Small intestine (tissue), 7 donors: ENCODE data around the gene GMPR. TPM values are rescaled to one million over a fixed set of nuclear protein-coding genes. Genes with fewer than 3 reads are reported as not detected.
A peak's percentile ranks its signal among the peaks of the same experiment; 100 is the strongest.
"Not testable (repeated sequence)": the region's sequence is repeated elsewhere in the genome, so short reads cannot be mapped to it uniquely, and the experiment has no call there.

Experiments
- DNase-seq, 2 donors: peaks; one replicate each; pipeline versions ENCODE4 v3.0.0 to v3.0.0-alpha.2; 2013
- FAIRE-seq: peaks from 2 replicates; lab custom pipeline; 2012; peaks lifted over from hg19 to GRCh38; lab: Jason Lieb, UNC
- H3K27ac ChIP-seq, 3 donors: one replicate each; pipeline ENCODE4 v1.5.1; 2013; ENCODE audit warnings: low read length in 2 of 3, mild to moderate bottlenecking in 2 of 3, control low read depth in 1 of 3, inconsistent platforms in 1 of 3, low read depth in 1 of 3, moderate library complexity in 1 of 3
- H3K27me3 ChIP-seq, 3 donors: one replicate each; pipeline ENCODE4 v1.6.1; 2013; ENCODE audit warnings: low read length in 3 of 3, inconsistent platforms in 1 of 3; ENCODE audit not compliant: control insufficient read depth in 3 of 3, insufficient read depth in 3 of 3
- H3K36me3 ChIP-seq, 3 donors: one replicate each; pipeline ENCODE4 v1.6.1; 2013; ENCODE audit warnings: low read length in 3 of 3, inconsistent platforms in 1 of 3, low read depth in 1 of 3, mild to moderate bottlenecking in 1 of 3, moderate library complexity in 1 of 3; ENCODE audit not compliant: control insufficient read depth in 3 of 3, insufficient read depth in 2 of 3
- H3K4me1 ChIP-seq, 3 donors: one replicate each; pipeline ENCODE4 v1.6.1; 2013; ENCODE audit warnings: low read length in 2 of 3, inconsistent platforms in 1 of 3, low read depth in 1 of 3, mild to moderate bottlenecking in 1 of 3, moderate library complexity in 1 of 3; ENCODE audit not compliant: control insufficient read depth in 3 of 3, insufficient read depth in 2 of 3
- H3K4me3 ChIP-seq, 3 donors: one replicate each; pipeline ENCODE4 v1.5.1; 2013; ENCODE audit warnings: low read length in 3 of 3, control low read depth in 1 of 3, inconsistent platforms in 1 of 3, low read depth in 1 of 3, mild to moderate bottlenecking in 1 of 3, moderate library complexity in 1 of 3
- H3K9me3 ChIP-seq, 2 donors: one replicate each; pipeline ENCODE4 v1.6.1; 2013; ENCODE audit warnings: low read depth in 1 of 2, low read length in 1 of 2; ENCODE audit not compliant: control insufficient read depth in 2 of 2, insufficient read depth in 1 of 2
- WGBS, 3 donors: extraction: QIAGEN DNeasy Blood & Tissue Kit; methylation state at CpG; one replicate each; pipeline ENCODE4 v1.1.7; 2013; 5-methylcytosine and 5-hydroxymethylcytosine counted together
- polyA plus RNA-seq, 4 donors: library from polyadenylated mRNA; stranded (reverse) in 3 of 4; unstranded in 1 of 4; fragments of 200-250 nt in 3 of 4; fragments of 120-200 nt in 1 of 4; gene quantifications; one replicate each; pipeline versions ENCODE4 v1.2.1 to v1.2.3, GENCODE V29; 2013
- donor health status: healthy with polysubstance abuse.
- donor health status: control.
- donor health status: control.
- donor health status: Bipolar disorder and iron deficiency.
- donor health status: healthy.

Gene GMPR
- polyA plus RNA-seq, 4 donors = 1.5 to 14.1 (median 7.7) TPM

DNA sequence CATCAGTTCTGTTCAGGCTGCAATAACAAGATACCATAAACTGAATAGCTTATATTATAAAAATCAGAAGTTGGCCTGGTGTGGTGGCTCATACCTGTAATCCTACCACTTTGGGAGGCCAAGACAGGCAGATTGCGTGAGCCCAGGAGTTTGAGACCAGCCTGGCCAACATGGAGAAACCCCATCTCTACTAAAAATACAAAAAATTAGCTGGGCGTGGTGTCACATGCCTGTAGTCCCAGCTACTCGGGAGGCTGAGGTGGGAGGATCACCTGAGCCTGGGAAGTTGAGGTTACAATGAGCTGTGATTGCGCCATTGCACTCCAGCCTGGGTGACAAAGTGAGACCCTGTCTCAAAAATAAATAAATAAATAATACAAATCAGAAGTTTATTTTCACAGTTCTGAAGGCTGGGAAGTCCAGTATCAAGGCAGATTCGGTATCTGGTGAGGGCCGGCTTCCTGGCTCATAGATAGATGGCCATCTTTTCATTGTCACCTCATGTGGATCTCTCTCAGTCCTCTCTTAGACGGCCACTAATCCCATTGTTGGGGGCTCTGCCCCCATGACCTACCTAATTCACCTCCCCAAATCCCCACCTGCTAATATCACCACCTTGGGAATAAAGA lies 31.2 kb downstream of the GMPR start:
- H3K4me3 ChIP-seq, H3K36me3 ChIP-seq, FAIRE-seq, H3K9me3 ChIP-seq, DNase-seq, H3K27ac ChIP-seq, H3K27me3 ChIP-seq, H3K4me1 ChIP-seq: not testable (repeated sequence)
- WGBS, 3 donors = 87 to 98% (median 93%) methylated on average over 7 of the region's 7 CpGs

DNA sequence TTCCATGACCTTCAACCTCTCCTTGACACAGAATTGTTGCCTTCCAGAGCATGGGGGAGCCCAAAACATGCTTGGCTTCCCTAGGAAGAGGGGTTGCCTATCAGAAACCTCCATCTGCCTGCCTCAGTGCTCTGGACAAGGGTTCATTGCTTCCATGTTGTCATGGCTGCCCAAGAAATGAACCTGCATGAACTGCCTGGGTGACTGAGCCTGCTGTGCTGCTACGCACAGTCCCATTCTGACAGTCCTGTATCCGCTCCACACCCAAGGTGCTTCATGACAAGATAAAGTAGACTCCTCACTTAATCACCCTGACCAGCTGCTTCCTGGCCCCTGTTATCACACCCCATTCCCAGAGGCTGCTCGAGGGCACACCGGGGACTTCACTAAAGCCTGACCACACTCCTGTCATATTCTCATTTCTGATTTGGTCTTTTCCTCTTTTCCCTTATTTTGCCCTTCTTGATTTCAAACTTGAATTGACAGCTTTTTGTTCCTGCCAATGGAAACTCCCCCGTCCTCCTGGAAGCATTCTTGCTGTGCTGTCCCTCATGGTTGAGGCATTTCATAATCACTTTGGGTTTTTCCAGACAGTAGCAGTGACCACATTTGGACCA lies 31.9 kb downstream of the GMPR start:
- H3K36me3 ChIP-seq = no peaks in the 10 kb centered on the region
- no peaks in the 10 kb centered on the region for H3K27me3 ChIP-seq
- H3K9me3 ChIP-seq = no peaks in the 10 kb centered on the region
- DNase-seq = no peak
- no peak for FAIRE-seq
- 83 to 92% (median 91%) methylated on average over 5 of the region's 5 CpGs for WGBS, 3 donors
- H3K27ac ChIP-seq = no peak overlapping the region
- no peak overlapping the region for H3K4me3 ChIP-seq
- H3K4me1 ChIP-seq = no peaks in the 10 kb centered on the region

DNA sequence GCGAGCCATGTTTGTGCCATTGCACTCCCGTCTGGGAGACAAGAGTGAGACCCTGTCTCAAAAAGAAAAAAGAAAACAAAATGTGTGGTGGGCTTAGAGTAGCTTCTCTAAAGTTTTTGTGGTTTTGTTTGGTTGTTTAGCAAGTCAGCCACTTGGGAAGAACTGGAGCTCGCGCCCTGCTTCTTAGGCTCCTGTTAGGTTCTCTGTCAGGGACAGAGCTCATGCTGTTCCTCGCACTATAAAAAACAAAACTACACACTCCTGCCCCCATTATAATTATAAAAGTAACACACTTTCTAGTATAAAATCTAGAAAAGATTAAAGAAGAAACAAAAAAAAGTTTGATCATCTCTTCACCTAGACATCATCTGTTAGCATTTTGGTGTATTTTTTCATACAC lies 33.0 kb downstream of the GMPR start:
- FAIRE-seq (no peak), DNase-seq (no peak)
- 94 to 98% (median 96%) methylated on average over 5 of the region's 5 CpGs for WGBS, 3 donors

DNA sequence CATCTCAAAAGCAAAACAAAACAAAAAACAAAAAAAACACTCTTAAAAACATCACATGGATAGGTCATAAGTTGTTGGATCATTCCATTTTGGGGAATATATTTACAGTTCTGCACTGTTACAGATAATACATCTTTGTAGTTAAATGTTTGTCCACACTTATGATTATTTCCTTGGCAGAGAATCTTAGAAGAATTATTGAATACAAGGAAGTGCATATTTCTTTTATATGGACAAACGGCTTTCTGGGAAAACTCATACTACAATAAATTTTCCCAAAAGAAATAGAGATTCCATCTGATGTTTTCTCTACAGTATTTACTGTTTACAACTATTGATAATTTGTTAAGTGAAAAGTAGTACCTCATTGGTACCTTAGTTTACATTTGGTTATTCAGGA lies 33.8 kb downstream of the GMPR start:
- no peak for FAIRE-seq
- no peaks in the 10 kb centered on the region for H3K9me3 ChIP-seq
- H3K36me3 ChIP-seq = no peaks in the 10 kb centered on the region
- H3K27me3 ChIP-seq = no peaks in the 10 kb centered on the region
- 67 to 81% (median 67%) methylated on average over 1 of the region's 1 CpG for WGBS, 3 donors
- H3K4me1 ChIP-seq = peaks cover 0 to 6% (median 0%) of the 10 kb centered on the region in 3 donors
- no peak overlapping the region for H3K4me3 ChIP-seq
- no peak for DNase-seq
- H3K27ac ChIP-seq = no peak overlapping the region

More for the DNA sequence above, 33.0 kb downstream of the GMPR start:
- Histone ChIP-seq H3K9me3 (no peaks in the 10 kb centered on the region), H3K27me3 (no peaks in the 10 kb centered on the region), H3K27ac (no peak overlapping the region), H3K4me3 (no peak overlapping the region), H3K36me3 (no peaks in the 10 kb centered on the region), H3K4me1 (no peaks in the 10 kb centered on the region)

DNA sequence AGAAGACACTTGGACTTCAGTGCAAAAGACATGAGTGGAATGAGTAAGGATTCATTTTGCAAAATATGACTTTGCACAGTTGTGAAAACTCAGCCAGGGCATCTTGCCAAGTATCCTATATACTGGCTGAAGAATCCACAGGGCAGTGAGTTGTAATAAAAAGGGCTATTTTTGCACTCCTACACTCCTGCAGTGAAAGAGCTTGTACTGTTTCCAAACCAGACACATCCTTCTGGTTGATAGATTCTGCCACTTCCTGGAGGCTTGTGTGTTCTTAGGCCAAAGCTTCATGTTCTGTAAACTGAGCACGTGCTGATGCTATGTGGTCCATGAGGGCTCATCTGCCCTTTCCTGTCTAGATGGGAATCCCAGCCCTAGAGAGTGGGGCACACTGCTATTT lies 34.9 kb downstream of the GMPR start:
- no peaks in the 10 kb centered on the region for H3K36me3 ChIP-seq
- 57 to 61% (median 60%) methylated on average over 1 of the region's 1 CpG for WGBS, 3 donors
- no peak overlapping the region for H3K4me3 ChIP-seq
- no peak for FAIRE-seq
- H3K27me3 ChIP-seq = no peaks in the 10 kb centered on the region
- peaks cover 0 to 16% (median 2%) of the 10 kb centered on the region in 3 donors for H3K4me1 ChIP-seq
- no peak overlapping the region for H3K27ac ChIP-seq
- no peaks in the 10 kb centered on the region for H3K9me3 ChIP-seq
- no peak for DNase-seq

DNA sequence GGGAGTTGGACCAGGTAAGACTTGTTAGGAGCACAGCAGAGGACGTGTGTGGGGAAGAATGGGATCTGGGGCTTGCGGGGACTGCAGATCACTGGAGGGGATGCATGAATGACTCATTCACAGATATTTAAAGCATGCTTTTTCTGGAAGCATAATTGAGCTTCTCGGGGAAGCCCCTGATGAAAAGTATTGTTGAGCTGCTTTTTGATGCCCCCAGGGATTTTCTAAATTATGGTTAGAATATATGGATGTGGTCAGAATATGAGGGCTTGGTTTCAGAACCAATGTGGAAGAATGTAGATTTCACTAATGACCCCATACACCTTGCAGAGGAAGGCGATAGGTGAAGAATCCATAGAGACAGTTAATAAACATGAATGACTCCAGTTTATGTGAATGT lies 36.1 kb downstream of the GMPR start:
- WGBS, 3 donors = 79 to 91% (median 85%) methylated on average over 4 of the region's 4 CpGs
- no peak for FAIRE-seq

DNA sequence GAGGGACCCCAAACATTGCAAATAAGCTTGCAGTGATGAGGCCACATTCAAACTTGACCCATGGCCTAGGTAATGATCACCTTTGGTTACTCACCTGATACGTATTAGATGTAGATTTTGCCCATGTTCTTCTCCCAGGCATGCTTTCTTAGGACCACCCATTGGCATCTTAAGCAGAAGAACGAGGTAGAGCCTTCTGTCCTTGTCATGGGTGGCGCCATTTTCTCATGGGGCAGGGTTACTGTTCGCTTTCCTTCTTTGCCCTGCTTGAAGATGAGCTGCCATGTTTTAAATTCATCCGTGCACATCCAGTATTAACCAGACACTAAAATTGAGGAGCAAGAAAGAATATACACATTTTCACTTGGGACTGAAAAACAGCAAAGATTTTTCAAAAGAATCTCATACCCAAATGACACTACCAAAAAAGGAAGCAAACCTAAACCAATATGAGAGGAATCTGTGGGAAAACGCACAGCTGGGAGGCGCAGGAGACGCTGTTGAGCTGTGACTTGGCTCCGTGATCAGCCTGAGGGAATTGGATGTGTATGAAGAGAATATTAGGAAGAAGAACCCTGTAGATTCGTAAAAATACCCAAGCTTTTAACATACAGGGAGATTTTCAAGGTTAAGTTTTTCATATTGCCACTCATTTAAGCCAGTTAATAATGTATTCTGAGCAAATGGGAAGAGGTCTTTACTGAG lies 36.6 kb downstream of the GMPR start:
- H3K36me3 ChIP-seq = no peaks in the 10 kb centered on the region
- WGBS, 3 donors = 86 to 91% (median 88%) methylated on average over 10 of the region's 10 CpGs
- no peaks in the 10 kb centered on the region for H3K27me3 ChIP-seq
- H3K27ac ChIP-seq = no peak overlapping the region
- H3K4me3 ChIP-seq = no peak overlapping the region
- H3K9me3 ChIP-seq = no peaks in the 10 kb centered on the region
- DNase-seq (no peak), FAIRE-seq (no peak)
- H3K4me1 ChIP-seq = peaks cover 0 to 23% (median 2%) of the 10 kb centered on the region in 3 donors

More for the DNA sequence above, 36.1 kb downstream of the GMPR start:
- Histone ChIP-seq H3K27ac (no peak overlapping the region), H3K27me3 (no peaks in the 10 kb centered on the region), H3K36me3 (no peaks in the 10 kb centered on the region), H3K9me3 (no peaks in the 10 kb centered on the region), H3K4me1 (peaks cover 0 to 23% (median 2%) of the 10 kb centered on the region in 3 donors), H3K4me3 (no peak overlapping the region)
- no peak for DNase-seq

DNA sequence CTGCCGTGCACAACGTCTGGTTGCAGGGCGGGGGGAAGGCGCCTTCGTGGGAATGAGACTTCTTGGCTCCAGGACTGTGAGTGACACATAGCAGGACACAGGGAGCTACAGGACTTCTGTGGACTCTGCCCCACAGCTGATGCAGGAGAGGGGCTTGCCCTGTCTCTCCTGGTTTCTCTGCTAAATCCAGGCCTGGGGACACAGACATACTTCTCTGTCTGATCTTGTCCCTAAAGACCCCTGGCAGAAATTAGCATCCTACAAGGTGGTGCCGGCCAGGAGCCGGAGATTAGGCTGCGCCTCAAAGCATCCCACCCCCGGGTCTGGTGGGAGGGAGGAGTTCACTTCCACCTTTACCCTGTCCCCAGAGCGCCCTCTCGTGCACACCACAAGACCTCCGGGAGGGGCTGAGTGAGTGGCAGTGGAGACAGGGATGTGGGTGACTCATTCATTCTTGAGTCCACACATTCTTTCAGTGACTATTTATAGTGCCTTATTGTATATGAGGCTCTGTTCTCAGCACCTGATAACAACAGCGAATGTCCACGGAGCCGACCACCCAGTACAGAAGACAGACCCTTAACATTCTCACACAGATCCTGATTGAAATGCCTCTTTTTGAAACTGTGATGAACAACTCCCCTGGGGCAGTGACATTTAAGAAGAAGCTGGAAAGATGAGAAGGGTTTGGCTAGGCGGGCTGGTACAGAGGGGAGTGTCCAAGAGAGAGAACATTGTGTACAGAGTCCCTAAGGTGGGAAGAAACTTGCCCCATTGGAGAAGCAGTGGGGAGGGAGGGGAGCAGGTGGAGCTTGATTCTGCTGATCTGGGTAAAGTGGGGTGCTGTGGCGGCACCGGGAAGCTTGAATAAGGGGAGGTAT lies 39.0 kb downstream of the GMPR start:
- no peaks in the 10 kb centered on the region for H3K36me3 ChIP-seq
- DNase-seq (peak; percentile 84 to 90), FAIRE-seq (no peak)
- WGBS, 3 donors = 18 to 51% (median 44%) methylated on average over 18 of the region's 18 CpGs
- H3K27ac ChIP-seq = peak overlapping the region in 2 of 3 donors; percentile 81 to 87
- peak overlapping the region in 1 of 3 donors; percentile 3 for H3K4me3 ChIP-seq
- peaks cover 0 to 23% (median 2%) of the 10 kb centered on the region in 3 donors for H3K4me1 ChIP-seq
- no peaks in the 10 kb centered on the region for H3K27me3 ChIP-seq
- no peaks in the 10 kb centered on the region for H3K9me3 ChIP-seq
